ENCODE results near the gene TTC6.

DNA sequence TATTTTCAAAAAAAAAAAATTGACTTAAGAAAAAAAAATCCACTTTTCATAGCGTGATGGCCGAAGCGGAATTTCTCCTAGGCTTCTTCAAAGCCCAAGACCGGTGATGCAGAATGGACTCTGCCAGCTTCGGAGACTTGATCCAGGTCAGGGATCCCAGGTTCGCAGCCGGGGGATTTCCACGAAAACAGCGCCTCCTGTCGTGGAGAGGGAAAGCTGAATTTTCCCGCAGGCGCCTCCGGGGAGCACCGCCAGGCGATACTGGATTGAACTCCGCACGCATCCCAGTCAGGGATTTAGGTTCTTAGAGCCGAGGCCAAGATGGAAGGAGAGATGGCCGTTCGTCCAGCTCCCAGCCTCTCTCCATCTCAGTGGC, 2.1 kb downstream of the TTC6 start:
- TF ChIP-seq, protein P1, sequence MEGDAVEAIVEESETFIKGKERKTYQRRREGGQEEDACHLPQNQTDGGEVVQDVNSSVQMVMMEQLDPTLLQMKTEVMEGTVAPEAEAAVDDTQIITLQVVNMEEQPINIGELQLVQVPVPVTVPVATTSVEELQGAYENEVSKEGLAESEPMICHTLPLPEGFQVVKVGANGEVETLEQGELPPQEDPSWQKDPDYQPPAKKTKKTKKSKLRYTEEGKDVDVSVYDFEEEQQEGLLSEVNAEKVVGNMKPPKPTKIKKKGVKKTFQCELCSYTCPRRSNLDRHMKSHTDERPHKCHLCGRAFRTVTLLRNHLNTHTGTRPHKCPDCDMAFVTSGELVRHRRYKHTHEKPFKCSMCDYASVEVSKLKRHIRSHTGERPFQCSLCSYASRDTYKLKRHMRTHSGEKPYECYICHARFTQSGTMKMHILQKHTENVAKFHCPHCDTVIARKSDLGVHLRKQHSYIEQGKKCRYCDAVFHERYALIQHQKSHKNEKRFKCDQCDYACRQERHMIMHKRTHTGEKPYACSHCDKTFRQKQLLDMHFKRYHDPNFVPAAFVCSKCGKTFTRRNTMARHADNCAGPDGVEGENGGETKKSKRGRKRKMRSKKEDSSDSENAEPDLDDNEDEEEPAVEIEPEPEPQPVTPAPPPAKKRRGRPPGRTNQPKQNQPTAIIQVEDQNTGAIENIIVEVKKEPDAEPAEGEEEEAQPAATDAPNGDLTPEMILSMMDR (IDR thresholded peaks at IDR 0.05; ENCODE audit: low read depth, low read length) = no peak
- no peak for TF ChIP-seq POLR2A (IDR thresholded peaks at IDR 0.05; ENCODE audit: extremely low read depth, insufficient read length)
